HG03025 (cell line): ENCODE results near the gene CYP24A1.

ENCODE experiments used
- ATAC-seq: cut with Tn5 transposase; IDR thresholded peaks from one replicate; pipeline ENCODE4 v1.9.1; 2021; ENCODE audit warnings: mild to moderate bottlenecking, moderate library complexity; ENCODE audit not compliant: unreplicated experiment, low FRiP score

The CYP24A1 gene

DNA sequence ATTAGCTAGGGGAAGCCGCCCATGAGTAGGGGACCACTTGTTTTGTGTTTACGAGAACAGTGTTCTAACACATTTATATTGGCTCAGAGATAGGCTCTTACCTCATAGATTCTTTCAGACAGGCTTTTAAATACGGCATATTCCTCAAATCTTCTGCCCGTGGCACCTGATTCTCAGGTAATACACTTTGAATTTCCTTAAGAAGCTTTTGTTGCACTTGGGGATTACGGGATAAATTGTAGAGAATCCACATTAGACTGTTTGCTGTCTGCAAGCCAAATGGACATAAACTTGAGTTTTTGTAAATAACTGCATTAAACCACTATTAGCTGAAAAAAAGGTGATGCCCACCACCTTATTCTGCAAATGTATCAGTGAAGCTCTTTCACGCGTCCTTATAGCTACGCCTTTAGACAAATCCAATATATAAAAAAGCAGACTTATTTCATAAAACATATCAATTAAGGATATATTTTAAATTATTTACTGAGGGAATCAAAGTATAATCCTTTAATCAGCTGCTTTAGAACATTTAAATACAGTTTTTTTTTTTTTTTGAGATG lies 14.8 kb downstream of the CYP24A1 start:
- no peak for ATAC-seq

DNA sequence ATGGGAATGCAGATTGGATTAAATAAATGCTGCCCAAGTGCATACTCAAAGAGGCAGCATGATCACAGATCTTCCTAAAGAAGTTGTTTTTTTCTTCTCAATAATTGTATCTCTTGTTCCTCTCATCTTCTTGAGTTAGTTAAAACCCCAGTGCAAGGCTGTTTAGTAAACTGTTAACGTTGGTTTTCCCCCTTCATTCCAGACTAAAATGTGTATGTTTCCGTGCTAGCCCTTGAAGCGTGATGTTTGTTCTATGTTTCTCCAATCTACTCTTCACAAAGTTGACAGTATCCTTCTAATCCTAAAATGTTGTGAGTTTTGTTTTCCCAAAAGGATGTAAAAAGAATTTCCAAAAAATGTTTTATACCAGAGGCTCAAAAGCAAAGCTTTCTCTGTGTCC lies 15.6 kb downstream of the CYP24A1 start:
- no peak for ATAC-seq

DNA sequence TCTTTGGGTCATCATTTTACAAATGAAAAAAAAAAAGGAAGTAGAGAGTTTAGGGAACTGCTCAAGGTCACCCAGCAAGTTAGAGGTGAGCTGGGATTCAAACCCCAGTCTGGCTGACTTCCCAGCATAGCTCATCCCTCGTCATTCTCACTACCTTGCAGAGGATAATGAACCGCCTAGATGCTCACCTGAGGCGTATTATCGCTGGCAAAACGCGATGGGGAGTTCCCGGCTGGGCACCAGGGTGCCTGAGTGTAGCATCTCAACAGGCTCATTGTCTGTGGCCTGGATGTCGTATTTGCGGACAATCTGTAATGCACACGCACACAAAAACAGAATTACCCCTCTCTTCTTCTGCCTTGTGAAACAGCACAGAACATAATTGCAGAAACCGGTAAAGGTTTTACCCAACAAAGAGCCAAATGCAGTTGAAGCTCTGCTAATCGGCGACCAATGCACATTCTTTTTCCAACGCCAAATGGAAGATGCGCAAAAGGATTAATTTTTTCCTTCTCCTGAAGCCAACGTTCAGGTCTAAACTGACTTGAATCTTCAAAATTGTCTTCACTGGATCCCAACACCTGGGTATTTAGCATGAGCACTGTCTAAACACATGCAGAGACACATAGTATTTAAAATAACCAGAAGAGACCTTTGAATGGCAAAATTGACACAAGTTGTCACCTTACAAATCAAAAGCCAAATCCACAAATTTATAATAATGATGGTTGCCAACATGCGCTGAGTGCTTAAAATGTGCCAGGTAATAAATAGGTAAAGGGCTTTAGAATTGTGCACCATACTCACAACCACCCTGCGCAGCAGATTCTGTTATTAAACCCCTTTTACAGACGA lies 16.6 kb downstream of the CYP24A1 start:
- no peak for ATAC-seq

DNA sequence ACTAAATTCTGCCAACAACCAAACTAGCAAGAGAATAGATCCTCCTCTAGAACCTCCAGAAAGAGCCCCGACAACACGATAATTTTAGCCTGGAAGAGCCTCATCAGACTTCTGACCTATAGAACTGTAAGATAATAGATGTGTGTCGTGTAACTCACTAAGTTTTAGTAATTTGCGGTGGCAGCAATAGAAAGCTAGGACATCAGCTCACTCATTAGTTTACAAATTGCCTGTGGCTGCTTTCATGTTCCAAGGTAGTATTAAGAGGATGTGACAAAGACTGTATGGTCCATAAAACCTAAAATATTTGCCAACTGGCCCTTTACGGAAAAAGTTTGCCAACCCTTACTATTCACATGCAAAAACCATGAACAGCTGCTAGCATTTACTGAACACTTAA lies 17.3 kb downstream of the CYP24A1 start:
- ATAC-seq, result no peak

DNA sequence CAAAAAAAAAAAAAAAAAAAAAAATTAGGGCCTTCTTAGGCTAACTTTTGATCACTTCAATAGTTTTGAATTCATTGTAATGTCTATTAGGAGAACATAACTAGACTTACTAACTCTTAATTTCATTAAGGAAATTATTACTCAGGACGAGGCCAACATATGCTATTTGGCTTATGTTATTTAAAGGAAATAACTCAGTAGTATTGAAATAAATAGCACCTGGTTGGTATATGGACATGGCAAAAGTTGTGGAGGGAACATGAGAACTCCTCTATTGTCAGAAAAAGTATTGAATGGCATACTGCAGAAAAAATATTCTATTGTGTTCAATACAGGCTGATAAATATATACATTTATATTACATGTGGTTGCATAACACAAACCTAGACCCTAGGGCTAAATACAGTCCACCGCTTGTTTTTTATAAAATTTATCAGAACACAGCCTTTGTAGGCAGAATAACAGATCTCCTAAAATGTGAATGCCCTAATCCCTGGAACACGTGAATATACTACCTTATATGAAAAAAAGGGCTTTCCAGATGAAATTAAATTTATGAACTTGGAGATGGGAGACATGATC lies 18.0 kb downstream of the CYP24A1 start:
- ATAC-seq, result no peak

DNA sequence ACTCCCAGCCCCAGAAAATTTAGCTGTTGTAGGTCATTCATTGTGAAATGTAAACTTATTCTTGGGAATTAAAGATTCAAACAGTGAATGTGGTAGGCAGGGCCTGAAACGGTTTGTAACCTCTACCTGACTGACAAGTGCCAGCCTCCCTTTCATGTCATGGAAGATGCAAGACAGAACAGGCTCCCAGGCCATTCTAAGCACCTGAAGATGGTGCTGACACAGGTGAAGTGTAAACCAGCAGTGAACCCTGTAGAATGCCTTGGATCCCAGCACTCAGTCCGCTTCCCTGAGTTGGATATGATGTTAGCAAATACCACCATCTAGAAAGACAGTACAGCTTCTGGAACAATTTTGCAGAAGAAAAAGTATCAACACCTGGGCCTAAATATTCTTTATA lies 19.3 kb downstream of the CYP24A1 start:
- no peak for ATAC-seq

DNA sequence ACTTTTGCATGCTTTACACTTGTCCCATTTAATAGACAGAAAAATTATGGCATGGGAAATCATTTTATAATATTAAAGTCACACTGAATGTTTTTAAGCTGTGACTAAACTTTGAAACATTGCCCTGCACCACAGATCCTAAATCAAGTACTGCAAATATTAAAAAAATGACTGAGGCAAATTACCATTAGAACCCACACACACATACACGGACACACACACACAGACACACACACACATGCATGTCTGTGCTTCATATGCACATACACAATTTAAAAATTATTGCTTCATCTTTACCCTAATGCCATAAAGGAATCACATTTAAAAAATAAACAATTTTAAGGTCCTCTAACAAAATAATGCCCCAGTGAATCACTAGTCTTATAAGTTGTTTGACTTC lies 19.9 kb downstream of the CYP24A1 start:
- no peak for ATAC-seq

DNA sequence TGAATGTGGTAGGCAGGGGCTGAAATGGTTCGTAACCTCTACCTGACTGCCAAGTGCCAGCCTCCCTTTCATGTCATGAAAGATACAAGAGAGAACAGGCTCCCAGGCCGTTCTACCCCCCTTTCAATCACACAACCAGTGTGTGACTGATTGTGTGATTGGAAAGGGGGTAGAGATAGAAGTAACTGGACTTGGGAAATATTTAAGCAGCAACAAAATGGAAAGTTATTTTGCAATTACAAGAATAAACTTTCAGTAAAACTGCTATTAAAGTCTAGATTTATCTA lies 20.8 kb downstream of the CYP24A1 start:
- no peak for ATAC-seq

DNA sequence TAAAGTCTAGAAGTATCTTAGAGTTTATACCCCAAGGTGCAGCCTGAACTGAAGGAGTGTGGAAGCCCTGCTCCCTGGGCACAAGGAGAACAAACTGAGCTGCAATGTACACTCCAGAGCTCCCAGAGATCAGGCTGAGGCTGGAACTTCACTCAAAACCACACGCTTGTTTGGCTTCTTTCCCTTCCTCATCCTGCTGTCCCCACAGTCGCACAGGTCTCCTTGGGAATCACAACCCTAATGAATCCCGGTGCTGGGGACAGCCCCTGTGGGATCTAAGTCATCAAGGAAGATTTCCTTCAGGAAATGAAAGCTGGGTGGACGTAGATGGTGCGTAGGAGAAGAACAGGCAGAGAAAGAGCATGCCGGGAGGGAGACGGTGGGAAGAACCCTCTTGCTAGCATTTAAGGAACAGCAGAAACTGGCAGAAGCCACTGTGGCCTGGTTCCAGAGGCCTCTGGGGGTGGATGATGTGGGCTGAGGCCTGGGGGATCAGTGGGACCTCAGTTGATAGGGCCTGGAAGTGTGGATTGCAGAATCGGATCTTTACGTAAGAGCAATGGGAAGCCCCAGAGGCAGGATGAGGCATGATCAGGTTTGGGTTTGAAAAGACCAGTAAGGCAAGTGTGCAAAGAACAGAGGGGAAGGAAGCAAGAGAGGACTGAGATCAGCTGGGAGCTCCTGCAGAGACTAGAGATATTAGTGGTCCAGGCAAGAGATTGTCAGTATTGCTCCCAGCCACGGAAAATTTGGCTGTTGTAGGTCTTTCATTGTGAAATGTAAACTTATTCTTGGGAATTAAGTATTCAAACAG lies 21.4 kb downstream of the CYP24A1 start:
- no peak for ATAC-seq

DNA sequence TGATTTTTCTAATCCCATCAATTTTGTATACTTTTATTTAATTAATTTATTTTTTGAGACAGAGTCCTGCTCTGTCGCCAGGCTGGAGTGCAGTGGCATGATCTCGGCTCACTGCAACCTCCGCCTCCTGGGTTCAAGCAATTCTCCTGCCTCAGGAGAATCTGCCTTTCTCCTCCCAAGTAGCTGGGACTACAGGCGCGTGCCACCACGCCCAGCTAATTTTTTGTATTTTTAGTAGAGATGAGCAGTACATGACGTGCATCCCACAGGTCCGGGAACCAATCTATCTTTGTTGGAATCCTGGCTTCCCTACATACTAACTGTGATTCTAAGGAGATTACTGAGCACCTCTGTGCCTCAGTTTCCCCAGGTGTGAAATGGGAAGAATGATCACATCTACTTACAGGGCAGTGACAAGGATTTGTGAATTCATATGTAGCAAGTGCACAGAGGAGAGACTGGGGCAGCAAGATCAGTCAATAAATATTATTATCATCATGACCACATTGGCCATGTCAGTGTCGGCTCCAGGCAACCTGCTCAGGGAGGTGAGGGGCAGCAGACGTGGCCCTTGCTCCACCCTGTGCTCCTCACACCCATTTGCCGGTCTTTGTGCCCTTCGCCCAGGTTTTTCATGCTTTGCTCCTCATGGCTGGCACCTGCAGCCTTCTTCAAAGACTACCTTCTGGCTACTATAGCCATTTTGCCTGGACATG lies 22.1 kb downstream of the CYP24A1 start:
- ATAC-seq, result no peak

DNA sequence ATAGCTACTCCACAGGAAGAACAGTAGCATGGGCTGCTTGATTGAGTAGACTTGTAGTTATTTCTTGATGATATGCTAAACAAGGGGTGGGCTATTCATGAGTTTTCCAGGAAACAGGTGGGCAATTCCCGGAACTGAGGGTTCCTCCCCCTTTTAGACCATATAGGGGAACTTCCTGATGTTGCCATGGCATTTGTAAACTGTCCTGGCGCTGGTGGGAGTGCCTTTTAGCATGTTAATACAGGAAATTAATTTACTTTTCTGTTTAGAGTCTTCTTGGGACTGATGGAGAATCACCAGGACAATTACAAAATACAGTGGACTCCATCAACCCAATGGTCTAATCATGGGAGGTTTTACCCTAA lies 22.7 kb downstream of the CYP24A1 start:
- ATAC-seq, result no peak

DNA sequence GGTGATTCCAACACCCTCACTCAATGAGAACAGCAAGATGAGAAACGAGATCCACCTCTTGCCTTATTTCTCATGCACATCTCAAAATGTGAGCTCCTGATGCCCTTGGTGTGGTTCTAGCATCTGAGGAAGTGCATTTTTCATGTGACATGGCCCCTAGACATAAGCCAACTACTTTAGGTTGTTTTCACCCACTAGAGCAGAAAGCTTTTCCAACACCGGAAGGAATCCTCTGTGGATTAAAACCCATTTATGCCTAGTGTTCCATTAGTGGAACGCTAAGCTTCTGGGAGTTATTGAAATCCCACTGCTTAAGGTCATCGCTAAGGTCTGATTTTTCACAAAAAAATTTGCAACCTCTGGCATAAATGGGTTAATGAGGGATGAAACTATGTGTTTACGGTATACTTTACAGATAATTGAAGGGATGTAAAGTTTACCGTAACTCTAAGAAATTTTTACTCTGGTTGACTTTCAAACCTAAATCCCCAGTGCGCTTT lies 24.0 kb downstream of the CYP24A1 start:
- ATAC-seq, result no peak

DNA sequence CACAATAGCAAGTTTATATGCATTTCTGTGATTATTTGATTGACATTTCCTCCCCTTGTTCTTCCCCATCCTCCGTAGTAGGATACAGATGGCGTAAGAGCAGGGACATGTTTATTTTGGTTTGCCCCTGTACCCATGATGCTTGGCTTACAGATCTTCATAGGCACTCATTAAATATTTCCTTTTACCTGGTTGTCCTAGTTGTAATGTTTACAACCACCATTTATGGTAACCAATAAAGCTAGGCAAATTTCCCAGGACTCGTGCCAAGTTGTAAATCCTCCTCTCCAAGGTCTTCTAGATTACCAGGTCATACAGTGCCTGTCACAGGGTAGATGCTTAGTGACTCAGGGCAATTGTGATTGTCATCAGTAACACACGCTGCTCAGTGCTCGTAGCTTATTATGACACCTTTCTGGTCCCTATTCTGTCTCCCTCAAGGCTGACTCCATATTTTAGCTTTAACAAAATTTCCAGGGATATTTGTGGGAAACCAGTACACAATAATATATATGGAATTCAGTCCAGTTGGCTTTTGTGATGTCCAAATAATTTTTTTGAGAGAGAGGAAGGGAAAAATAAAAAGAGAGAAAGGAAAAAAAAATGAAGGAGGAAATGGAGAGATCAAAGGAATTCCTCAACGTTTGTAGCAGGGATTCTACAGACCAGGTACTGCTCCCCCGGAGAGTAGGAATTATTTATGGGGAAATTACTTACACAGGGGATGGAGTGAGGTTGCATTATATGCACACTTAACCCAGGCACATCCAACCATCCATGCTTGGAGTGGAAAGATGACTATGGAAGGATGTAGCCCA lies 24.6 kb downstream of the CYP24A1 start:
- no peak for ATAC-seq

DNA sequence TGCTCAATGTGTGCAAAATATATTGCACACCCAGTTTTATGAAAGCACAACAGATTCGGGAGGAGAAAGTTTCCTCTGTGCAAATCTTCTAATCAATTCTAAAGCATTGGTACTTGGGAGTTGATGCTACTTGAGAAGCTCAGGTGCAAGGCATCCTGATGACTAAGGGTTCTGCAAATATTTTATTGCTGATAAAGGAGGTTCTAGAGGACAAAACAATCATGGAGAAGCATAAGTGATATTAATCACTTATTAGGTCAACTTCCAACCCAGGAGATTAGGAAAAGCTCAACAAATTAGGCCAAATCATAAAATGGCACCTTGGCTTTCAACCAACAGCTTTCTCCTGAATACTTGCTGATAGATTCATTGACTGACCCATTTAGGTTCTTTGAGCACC lies 27.1 kb downstream of the CYP24A1 start:
- ATAC-seq, result no peak

DNA sequence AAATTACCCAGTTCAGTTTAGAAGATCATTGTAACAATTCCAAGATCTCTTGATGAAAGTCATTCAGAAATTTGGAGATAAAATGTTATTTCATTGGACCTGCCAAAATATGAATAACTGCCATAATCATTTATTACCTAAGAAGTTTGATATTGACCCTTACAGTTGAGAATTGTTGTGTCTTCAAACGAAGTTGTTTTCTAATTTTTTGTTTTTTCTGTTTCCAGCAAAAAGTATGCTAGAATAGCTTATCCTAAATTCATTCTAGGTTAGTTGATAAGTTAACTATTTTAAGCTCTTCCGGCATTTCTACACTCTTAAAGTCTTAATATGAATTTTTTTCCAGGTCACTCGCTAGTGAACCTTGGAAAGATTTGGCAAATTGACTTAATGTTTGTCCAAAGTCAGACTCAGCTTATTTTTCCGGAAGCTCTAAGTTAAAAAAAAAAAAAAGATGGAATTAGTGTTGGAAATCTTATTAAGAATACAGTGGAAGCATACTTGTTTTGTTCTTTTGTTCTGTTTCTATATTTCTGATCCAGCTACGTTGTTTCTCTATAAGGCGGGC lies 28.9 kb downstream of the CYP24A1 start:
- no peak for ATAC-seq

DNA sequence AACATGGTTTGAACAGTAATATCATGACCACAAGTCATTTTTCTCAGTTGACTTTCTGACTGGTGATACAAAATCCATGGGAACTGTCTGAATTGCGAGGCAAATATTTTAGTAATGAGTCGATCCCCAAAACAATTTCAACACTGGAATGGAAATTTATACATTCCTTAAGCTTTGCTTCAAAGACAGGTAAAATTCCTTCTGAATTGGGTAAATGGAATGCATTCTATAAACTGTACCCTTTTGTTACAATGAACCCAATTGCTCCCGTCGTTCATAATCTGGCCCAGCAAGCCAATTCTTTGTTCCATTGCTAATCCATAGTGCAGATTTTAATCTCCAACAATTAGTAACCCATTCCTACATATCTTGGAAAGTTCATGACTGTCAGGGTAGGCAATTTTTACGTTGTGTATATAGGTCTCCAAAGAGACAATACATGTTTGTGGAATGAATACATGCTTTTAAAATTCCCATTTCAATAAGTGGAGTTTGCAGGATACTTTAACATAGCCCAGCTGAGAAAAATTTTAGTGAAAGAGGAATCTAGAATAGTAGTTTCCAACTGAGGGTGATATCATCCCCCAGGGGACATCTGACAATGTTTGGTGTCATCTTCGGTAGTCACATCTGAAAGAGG lies 32.7 kb downstream of the CYP24A1 start:
- no peak for ATAC-seq

DNA sequence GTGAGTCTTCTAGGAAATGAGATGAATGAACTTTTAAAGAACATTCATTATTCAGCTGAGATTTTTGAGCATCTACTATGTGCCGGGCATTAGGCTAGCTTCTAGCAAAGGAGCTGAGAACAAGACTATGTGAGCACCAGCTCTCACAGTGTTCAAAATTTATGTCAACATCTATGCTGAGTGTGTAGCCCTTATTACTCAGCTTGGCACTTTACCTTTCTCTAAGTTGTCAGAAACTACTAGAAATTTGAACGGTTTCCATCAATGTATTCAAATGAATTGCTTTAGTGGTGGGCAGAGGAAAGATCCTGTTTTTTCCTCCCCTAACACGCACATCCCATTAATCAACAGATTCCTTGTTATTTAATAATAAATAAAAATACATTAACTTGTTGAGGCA lies 33.3 kb downstream of the CYP24A1 start:
- no peak for ATAC-seq

DNA sequence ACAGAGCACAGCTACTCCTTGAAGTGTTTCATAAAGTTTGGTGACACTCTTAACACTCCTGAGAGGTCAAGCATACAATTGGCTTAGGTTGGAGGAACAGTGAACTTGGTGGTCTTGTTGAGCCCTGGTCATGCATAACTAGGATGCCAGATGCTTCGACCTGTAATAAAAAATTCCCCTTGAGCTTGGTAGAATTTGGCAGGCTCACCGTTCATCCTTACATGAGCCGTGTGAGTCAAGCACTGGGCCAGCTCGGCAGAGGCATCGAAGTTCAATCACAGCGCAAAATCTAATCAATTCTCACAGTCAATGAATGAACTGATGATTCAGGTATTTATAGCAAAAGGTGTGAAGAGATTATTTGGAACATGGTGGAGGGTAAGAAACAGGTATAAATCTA lies 33.7 kb downstream of the CYP24A1 start:
- ATAC-seq, result no peak

DNA sequence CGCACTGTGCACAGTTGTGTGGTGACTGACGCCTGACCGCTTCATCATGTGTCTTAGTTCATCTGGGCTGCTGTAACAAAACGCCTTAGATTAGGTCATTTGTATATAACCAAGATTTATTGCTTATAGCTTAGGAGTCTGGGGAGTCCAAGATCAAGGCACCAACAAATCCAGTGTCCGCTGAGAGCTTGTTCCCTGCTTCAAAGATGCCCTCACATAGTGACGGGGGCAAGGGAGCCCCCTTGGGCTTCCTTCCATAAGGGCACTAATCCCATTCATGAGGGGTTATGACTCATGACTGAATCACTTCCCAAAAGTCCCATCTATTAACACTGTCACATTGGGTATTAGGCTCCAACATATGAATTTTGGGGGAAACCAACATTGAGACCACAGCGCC lies 34.6 kb downstream of the CYP24A1 start:
- ATAC-seq, result no peak
